ENCODE results near the gene UPP1.
"Not testable (repeated sequence)": the region's sequence is repeated elsewhere in the genome, so short reads cannot be mapped to it uniquely, and the experiment has no call there.

The UPP1 gene

GRCh38 chr7:48089046-48090003 is at the start of gene UPP1:
UPP1 (plus strand) TSS chr7:48089265; CDS start chr7:48094784, 5,519 bp downstream.
- peak; percentile 94 for DNase-seq (ENCODE audit: low read depth, low spot score)

- no peak for DNase-seq (ENCODE audit: low read depth, low spot score)
Measured at GRCh38 chr7:48040944-48041652, 48.0 kb upstream of the UPP1 start.

- no peak for DNase-seq (ENCODE audit: low read depth, low spot score)
Measured at GRCh38 chr7:48041653-48041970, 47.5 kb upstream of the UPP1 start.

- DNase-seq (ENCODE audit: low read depth, low spot score): no peak
Measured at GRCh38 chr7:48042216-48042615, 46.8 kb upstream of the UPP1 start.

GRCh38 chr7:48042636-48043035 is 46.4 kb upstream of the UPP1 start:
- no peak for DNase-seq (ENCODE audit: low read depth, low spot score)

- no peak for DNase-seq (ENCODE audit: low read depth, low spot score)
Measured at GRCh38 chr7:48045195-48045765, 43.8 kb upstream of the UPP1 start.

- no peak for DNase-seq (ENCODE audit: low read depth, low spot score)
Measured at GRCh38 chr7:48046458-48046857, 42.6 kb upstream of the UPP1 start.

- no peak for DNase-seq (ENCODE audit: low read depth, low spot score)
Measured at GRCh38 chr7:48048113-48048512, 41.0 kb upstream of the UPP1 start.

GRCh38 chr7:48049850-48050249 is 39.2 kb upstream of the UPP1 start:
- no peak for DNase-seq (ENCODE audit: low read depth, low spot score)

- DNase-seq (ENCODE audit: low read depth, low spot score): no peak
Measured at GRCh38 chr7:48052748-48053147, 36.3 kb upstream of the UPP1 start.

- no peak for DNase-seq (ENCODE audit: low read depth, low spot score)
Measured at GRCh38 chr7:48053736-48054135, 35.3 kb upstream of the UPP1 start.

GRCh38 chr7:48058990-48059389 is 30.1 kb upstream of the UPP1 start:
- DNase-seq (ENCODE audit: low read depth, low spot score): no peak

GRCh38 chr7:48059706-48060105 is 29.4 kb upstream of the UPP1 start:
- DNase-seq (ENCODE audit: low read depth, low spot score): no peak

- no peak for DNase-seq (ENCODE audit: low read depth, low spot score)
Measured at GRCh38 chr7:48063985-48064384, 25.1 kb upstream of the UPP1 start.

GRCh38 chr7:48067475-48067874 is 21.6 kb upstream of the UPP1 start:
- DNase-seq (ENCODE audit: low read depth, low spot score): no peak

- peak; percentile 31 for DNase-seq (ENCODE audit: low read depth, low spot score)
Measured at GRCh38 chr7:48074204-48074654, 14.8 kb upstream of the UPP1 start.

GRCh38 chr7:48077423-48077822 is 11.6 kb upstream of the UPP1 start:
- DNase-seq (ENCODE audit: low read depth, low spot score): no peak

GRCh38 chr7:48078470-48078869 is 10.6 kb upstream of the UPP1 start:
- no peak for DNase-seq (ENCODE audit: low read depth, low spot score)

- DNase-seq (ENCODE audit: low read depth, low spot score): not testable (repeated sequence)
Measured at GRCh38 chr7:48082378-48082777, 6.7 kb upstream of the UPP1 start.

GRCh38 chr7:48083114-48083830 is 5.8 kb upstream of the UPP1 start:
- DNase-seq (ENCODE audit: low read depth, low spot score): peak; percentile 29

- peak; percentile 90 for DNase-seq (ENCODE audit: low read depth, low spot score)
Measured at GRCh38 chr7:48084727-48085432, 4.2 kb upstream of the UPP1 start.

Measured in ELF-1 (cell line).